H9 (cell line): ENCODE measurements around the gene TMC6. TPM values are rescaled to one million over a fixed set of nuclear protein-coding genes. Genes with fewer than 3 reads are reported as not detected.

Experiments
- DNase-seq: peaks from one replicate; pipeline ENCODE4 v3.0.0-alpha.2; 2017
- H2AFZ ChIP-seq: one replicate; pipeline ENCODE4 v1.6.1; 2013; ENCODE audit warnings: mild to moderate bottlenecking, low read length, control low read depth, moderate library complexity
- H2AK5ac ChIP-seq: 2 replicates; pipeline ENCODE4 v1.6.1; 2013; ENCODE audit warnings: low read length, control low read depth, mixed read lengths; ENCODE audit not compliant: insufficient read length
- H2BK120ac ChIP-seq: one replicate; pipeline ENCODE4 v1.6.1; 2013; ENCODE audit warnings: low read depth, mild to moderate bottlenecking, low read length, control low read depth, inconsistent platforms; ENCODE audit not compliant: poor library complexity, severe bottlenecking
- H2BK12ac ChIP-seq: 2 replicates; pipeline ENCODE4 v1.6.1; 2013; ENCODE audit warnings: low read length, control low read depth, mixed read lengths, low read depth; ENCODE audit not compliant: insufficient read length
- H2BK15ac ChIP-seq: 2 replicates; pipeline ENCODE4 v1.6.1; 2013; ENCODE audit warnings: low read depth, low read length, control low read depth
- H2BK20ac ChIP-seq: one replicate; pipeline ENCODE4 v1.6.1; 2013; ENCODE audit warnings: low read depth, mild to moderate bottlenecking, low read length, control low read depth, inconsistent platforms; ENCODE audit not compliant: poor library complexity, severe bottlenecking
- H2BK5ac ChIP-seq: 2 replicates; pipeline ENCODE4 v1.6.1; 2013; ENCODE audit warnings: low read length, control low read depth, mixed read lengths; ENCODE audit not compliant: insufficient read length
- H3K14ac ChIP-seq: 2 replicates; pipeline ENCODE4 v1.6.1; 2013; ENCODE audit warnings: low read length, control low read depth; ENCODE audit not compliant: insufficient read depth
- H3K18ac ChIP-seq: 2 replicates; pipeline ENCODE4 v1.6.1; 2013; ENCODE audit warnings: low read depth, mild to moderate bottlenecking, mixed read lengths, low read length, control low read depth; ENCODE audit not compliant: insufficient read length
- H3K23ac ChIP-seq: 2 replicates; pipeline ENCODE4 v1.6.1; 2013; ENCODE audit warnings: low read length, control low read depth, mixed read lengths, low read depth; ENCODE audit not compliant: insufficient read length
- H3K23me2 ChIP-seq: 2 replicates; pipeline ENCODE4 v1.6.1; 2013; ENCODE audit warnings: low read depth, mild to moderate bottlenecking, mixed read lengths, low read length, control low read depth; ENCODE audit not compliant: insufficient read length, poor library complexity, severe bottlenecking
- H3K27ac ChIP-seq: 2 replicates; pipeline ENCODE4 v1.5.1; 2013; ENCODE audit warnings: low read length, control low read depth, mixed read lengths, low read depth; ENCODE audit not compliant: insufficient read length
- H3K27me3 ChIP-seq: 2 replicates; pipeline ENCODE4 v1.6.1; 2013; ENCODE audit warnings: low read length, control low read depth, inconsistent platforms; ENCODE audit not compliant: insufficient read depth
- H3K4ac ChIP-seq: 2 replicates; pipeline ENCODE4 v1.6.1; 2013; ENCODE audit warnings: low read depth, mild to moderate bottlenecking, control low read depth, inconsistent platforms, low read length, moderate library complexity
- H3K4me1 ChIP-seq: 2 replicates; pipeline ENCODE4 v1.6.1; 2013; ENCODE audit warnings: low read length, control low read depth, inconsistent platforms; ENCODE audit not compliant: insufficient read depth
- H3K4me2 ChIP-seq: 2 replicates; pipeline ENCODE4 v1.6.1; 2013; ENCODE audit warnings: low read length, control low read depth, mixed read lengths; ENCODE audit not compliant: insufficient read length, insufficient read depth
- H3K56ac ChIP-seq: 2 replicates; pipeline ENCODE4 v1.6.1; 2013; ENCODE audit warnings: low read depth, mild to moderate bottlenecking, mixed read lengths, low read length, control low read depth; ENCODE audit not compliant: insufficient read length
- H3K79me1 ChIP-seq: 2 replicates; pipeline ENCODE4 v1.6.1; 2013; ENCODE audit warnings: low read depth, mild to moderate bottlenecking, moderate library complexity, low read length, control low read depth, inconsistent platforms; ENCODE audit not compliant: insufficient read depth, poor library complexity, severe bottlenecking
- H3K79me2 ChIP-seq: 2 replicates; pipeline ENCODE4 v1.6.1; 2013; ENCODE audit warnings: low read length, control low read depth, inconsistent platforms; ENCODE audit not compliant: insufficient read depth
- H3K9ac ChIP-seq: 2 replicates; pipeline ENCODE4 v1.6.1; 2013; ENCODE audit warnings: low read length, control low read depth, mixed read lengths; ENCODE audit not compliant: insufficient read length; ENCODE audit errors: extremely low read depth
- H3K9me3 ChIP-seq: one replicate; pipeline ENCODE4 v1.6.1; 2013; ENCODE audit warnings: low read depth, low read length, inconsistent platforms; ENCODE audit not compliant: control insufficient read depth
- H3T11ph ChIP-seq: one replicate; pipeline ENCODE4 v1.6.1; 2013; ENCODE audit warnings: mild to moderate bottlenecking, low read length, control low read depth, inconsistent platforms
- H4K20me1 ChIP-seq: one replicate; pipeline ENCODE4 v1.6.1; 2013; ENCODE audit not compliant: control insufficient read depth, insufficient read length, insufficient read depth
- H4K5ac ChIP-seq: 2 replicates; pipeline ENCODE4 v1.6.1; 2013; ENCODE audit warnings: low read depth, mild to moderate bottlenecking, mixed read lengths, low read length, control low read depth; ENCODE audit not compliant: insufficient read length
- H4K8ac ChIP-seq: replicated peaks from 2 replicates; pipeline ENCODE4 v1.6.1; 2013; ENCODE audit warnings: low read length, control low read depth, mixed read lengths, low read depth; ENCODE audit not compliant: insufficient read length
- H4K91ac ChIP-seq: 2 replicates; pipeline ENCODE4 v1.6.1; 2013; ENCODE audit warnings: low read depth, mild to moderate bottlenecking, moderate library complexity, mixed read lengths, low read length, control low read depth; ENCODE audit not compliant: insufficient read length
- H3K27ac Mint-ChIP-seq, 3 experiments: 2 replicates in 2 of 3; 3 replicates in 1 of 3; pipeline ENCODE4 v1.8.0; 2020 to 2021; ENCODE audit warnings: mixed read lengths in 3 of 3, mild to moderate bottlenecking in 1 of 3, moderate library complexity in 1 of 3
- H3K27me3 Mint-ChIP-seq: 2 replicates; pipeline ENCODE4 v1.8.0; 2021; ENCODE audit warnings: low read depth, mild to moderate bottlenecking, moderate library complexity, mixed read lengths
- H3K36me3 Mint-ChIP-seq, 3 experiments: 2 replicates in 2 of 3; 3 replicates in 1 of 3; pipeline ENCODE4 v1.8.0; 2020 to 2021; ENCODE audit warnings: low read depth in 3 of 3, mixed read lengths in 3 of 3; ENCODE audit not compliant: insufficient read depth in 1 of 3
- H3K4me1 Mint-ChIP-seq, 2 experiments: 2 replicates each; pipeline ENCODE4 v1.8.0; 2020; ENCODE audit warnings: mixed read lengths in 2 of 2
- H3K4me3 Mint-ChIP-seq, 2 experiments: 2 replicates in 1 of 2; 3 replicates in 1 of 2; pipeline ENCODE4 v1.8.0; 2020 to 2021; ENCODE audit warnings: mild to moderate bottlenecking in 2 of 2, mixed read lengths in 2 of 2, moderate library complexity in 1 of 2
- H3K9me3 Mint-ChIP-seq, 2 experiments: 2 replicates in 1 of 2; 3 replicates in 1 of 2; pipeline ENCODE4 v1.8.0; 2020; ENCODE audit warnings: mild to moderate bottlenecking in 2 of 2, mixed read lengths in 2 of 2, moderate library complexity in 1 of 2
- CTCF ChIP-seq: fragments of 200-600 bp; sonication (generic); conservative IDR thresholded peaks from 3 replicates; pipeline ENCODE4 v1.8.0; 2021; ENCODE audit warnings: antibody characterized with exemption, mild to moderate bottlenecking
- WGBS: extraction: QIAGEN DNeasy Blood & Tissue Kit; methylation state at CpG from one replicate; pipeline ENCODE4 v1.1.7; 2013; ENCODE audit warnings: missing lambda C conversion rate, low lambda C conversion rate, mixed read lengths; ENCODE audit not compliant: insufficient read length; ENCODE audit errors: extremely low coverage; 5-methylcytosine and 5-hydroxymethylcytosine counted together
- total RNA-seq: library from RNA; stranded (reverse); gene quantifications from 2 replicates; pipeline ENCODE4 v1.2.1, GENCODE V29; 2021

The TMC6 gene
- total RNA-seq, 1 experiment from 2014 or later = 86.8 TPM

- Mint-ChIP-seq H3K36me3 (no peaks in the 10 kb centered on the region), H3K4me1 (peaks cover 8 to 31% of the 10 kb centered on the region in 2 experiments), H3K27me3 (peaks cover 12% of the 10 kb centered on the region), H3K4me3 (no peak overlapping the region), H3K27ac (no peak overlapping the region), H3K9me3 (no peaks in the 10 kb centered on the region; a peak in 1 of 5 replicates)
- H3K4ac ChIP-seq = no peak overlapping the region
- no peak overlapping the region for H3K9ac ChIP-seq
- no peak overlapping the region for H4K5ac ChIP-seq
- H3K23ac ChIP-seq = no peak overlapping the region
- no peaks in the 10 kb centered on the region for H3K23me2 ChIP-seq
- H3K14ac ChIP-seq = no peak overlapping the region; the same call in 1 of the 2 replicates
- no peak overlapping the region for H2AK5ac ChIP-seq
- H3K9me3 ChIP-seq = no peaks in the 10 kb centered on the region
- H2BK120ac ChIP-seq = no peak overlapping the region
- H3K79me1 ChIP-seq = no peaks in the 10 kb centered on the region
- no peak overlapping the region for H2BK15ac ChIP-seq
- no peak overlapping the region for H3K4me2 ChIP-seq
- DNase-seq = no peak
- H3K27ac ChIP-seq = no peak overlapping the region
- no peak overlapping the region for H2BK20ac ChIP-seq
- H3K56ac ChIP-seq = no peak overlapping the region
- H4K91ac ChIP-seq = no peak overlapping the region
- H2AFZ ChIP-seq = no peak overlapping the region
- TF ChIP-seq CTCF = no peak
- H3K4me1 ChIP-seq = peaks cover 6% of the 10 kb centered on the region; the same call in 1 of the 2 replicates
- H2BK5ac ChIP-seq = no peak overlapping the region
- no peaks in the 10 kb centered on the region for H3K79me2 ChIP-seq
- H3T11ph ChIP-seq = no peak overlapping the region
- H3K27me3 ChIP-seq = no peaks in the 10 kb centered on the region
- no CpG with 5 or more reads among the region's 17 CpGs for WGBS
- H4K20me1 ChIP-seq = no peaks in the 10 kb centered on the region
- no peak overlapping the region for H4K8ac ChIP-seq
- H2BK12ac ChIP-seq = no peak overlapping the region
- no peak overlapping the region for H3K18ac ChIP-seq
Observed at GRCh38 chr17:78138204-78139060, 9.9 kb upstream of the TMC6 start.
